SK-N-SH (cell line): ENCODE results near the gene KLHL30. TPM values are rescaled to one million over a fixed set of nuclear protein-coding genes. Genes with fewer than 3 reads are reported as not detected.

ENCODE experiments used
- CTCF ChIA-PET: fragments of 300-600, 350-600 bp; formaldehyde crosslinking; extraction: SDS; loops from one replicate; lab custom pipeline; 2021; lab: Yijun Ruan, JAX
- POLR2A ChIA-PET: fragments of 350-600 bp; sonication (Branson Sonifier 250); formaldehyde crosslinking; extraction: SDS; loops from one replicate; lab custom pipeline; 2020; ENCODE audit warnings: antibody characterized with exemption, inconsistent platforms; lab: Yijun Ruan, JAX
- DNase-seq: peaks from one replicate; pipeline ENCODE4 v3.0.0; 2012
- H2AFZ ChIP-seq: fragments of 200-600 bp; sonication (generic); 2 replicates; pipeline ENCODE4 v1.8.1; 2016; ENCODE audit warnings: antibody characterized with exemption, mild to moderate bottlenecking, low read depth
- H3F3A ChIP-seq: fragments of 200-600 bp; sonication (generic); replicated peaks from 2 replicates; pipeline ENCODE3; 2016; ENCODE audit warnings: antibody characterized with exemption, mild to moderate bottlenecking; ENCODE audit not compliant: insufficient read depth
- H3K27ac ChIP-seq, 2 experiments: fragments of 200-500 bp in 1 of 2; fragments of 200-600 bp in 1 of 2; sonication (Bioruptor generic) in 1 of 2; sonication (generic), shearing (Covaris generic) in 1 of 2; 2 replicates each; pipeline versions ENCODE4 v1.5.1 to v1.6.1; 2014 to 2016; ENCODE audit warnings: low read depth in 2 of 2, inconsistent platforms in 1 of 2, low read length in 1 of 2, mild to moderate bottlenecking in 1 of 2, mixed read lengths in 1 of 2
- H3K27me3 ChIP-seq: fragments of 200-600 bp; sonication (generic), shearing (Covaris generic); 2 replicates; pipeline ENCODE4 v1.6.1; 2016; ENCODE audit warnings: mixed run types; ENCODE audit not compliant: insufficient read depth
- H3K36me3 ChIP-seq, 2 experiments: fragments of 200-500 bp in 1 of 2; fragments of 200-600 bp in 1 of 2; sonication (Bioruptor generic) in 1 of 2; sonication (generic) in 1 of 2; replicated peaks in 1 of 2; 2 replicates each; pipeline versions ENCODE3 to v1.5.1; 2014 to 2016; ENCODE audit warnings: low read length in 1 of 2, mild to moderate bottlenecking in 1 of 2; ENCODE audit not compliant: insufficient read depth in 2 of 2, control insufficient read depth in 1 of 2
- H3K4me1 ChIP-seq, 2 experiments: fragments of 200-500 bp in 1 of 2; fragments of 200-600 bp in 1 of 2; sonication (Bioruptor generic) in 1 of 2; sonication (generic), shearing (Covaris generic) in 1 of 2; 2 replicates each; pipeline versions ENCODE4 v1.5.1 to v1.6.1; 2014 to 2016; ENCODE audit warnings: low read depth in 1 of 2, low read length in 1 of 2, mixed run types in 1 of 2; ENCODE audit not compliant: insufficient read depth in 2 of 2, control insufficient read depth in 1 of 2
- H3K4me2 ChIP-seq: fragments of 200-600 bp; sonication (generic), shearing (Covaris generic); 2 replicates; pipeline ENCODE4 v1.6.1; 2017; ENCODE audit warnings: mixed run types
- H3K4me3 ChIP-seq, 2 experiments: fragments of 200-500 bp in 1 of 2; fragments of 200-600 bp in 1 of 2; sonication (Bioruptor generic) in 1 of 2; sonication (generic), shearing (Covaris generic) in 1 of 2; 2 replicates each; pipeline versions ENCODE4 v1.5.1 to v1.8.1; 2014 to 2016; ENCODE audit warnings: low read depth in 2 of 2, inconsistent platforms in 1 of 2, low read length in 1 of 2, mild to moderate bottlenecking in 1 of 2, mixed read lengths in 1 of 2, moderate library complexity in 1 of 2
- H3K79me2 ChIP-seq: fragments of 200-600 bp; sonication (generic); 2 replicates; pipeline ENCODE4 v1.8.1; 2017; ENCODE audit warnings: mild to moderate bottlenecking; ENCODE audit not compliant: insufficient read depth
- H3K9ac ChIP-seq: fragments of 200-600 bp; sonication (generic); 2 replicates; pipeline ENCODE4 v1.6.1; 2017; ENCODE audit warnings: mixed run types
- H3K9me2 ChIP-seq: fragments of 200-600 bp; sonication (generic); 2 replicates; pipeline ENCODE4 v1.6.1; 2017; ENCODE audit warnings: mixed run types
- H3K9me3 ChIP-seq: fragments of 200-600 bp; sonication (generic); 2 replicates; pipeline ENCODE4 v1.6.1; 2017; ENCODE audit warnings: mixed run types, mild to moderate bottlenecking, moderate library complexity
- H4K20me1 ChIP-seq: fragments of 200-600 bp; sonication (generic); 2 replicates; pipeline ENCODE4 v1.6.1; 2017; ENCODE audit warnings: mild to moderate bottlenecking, mixed run types; ENCODE audit not compliant: insufficient read depth
- ELF1 ChIP-seq: IDR thresholded peaks from 2 replicates; pipeline ENCODE4 v1.4.0; 2012
- EP300 ChIP-seq, 2 experiments: IDR thresholded peaks; 2 replicates each; pipeline versions ENCODE4 v1.4.0 to v1.6.1; 2012; ENCODE audit warnings: borderline replicate concordance in 1 of 2, low read depth in 1 of 2, low read length in 1 of 2
- EZH2phosphoT487 ChIP-seq: fragments of 200-600 bp; sonication (generic); IDR thresholded peaks from 2 replicates; pipeline ENCODE4 v1.6.1; 2017; ENCODE audit warnings: low read depth, mixed run types, mild to moderate bottlenecking, antibody characterized with exemption, moderate library complexity, borderline replicate concordance
- FOXJ3 ChIP-seq: sonication (generic); formaldehyde crosslinking; IDR thresholded peaks from 2 replicates; pipeline ENCODE4 v1.5.1; 2020; ENCODE audit warnings: mild to moderate bottlenecking, missing genetic modification reagents
- FOXM1 ChIP-seq: IDR thresholded peaks from 2 replicates; pipeline ENCODE4 v1.4.0; 2012; ENCODE audit warnings: low read depth, mild to moderate bottlenecking
- GABPA ChIP-seq: IDR thresholded peaks from 2 replicates; pipeline ENCODE4 v1.4.0; 2012; ENCODE audit warnings: low read depth, mild to moderate bottlenecking
- GATA2 ChIP-seq: sonication (generic); formaldehyde crosslinking; IDR thresholded peaks from 2 replicates; pipeline ENCODE4 v1.5.0; 2020; ENCODE audit warnings: mild to moderate bottlenecking, missing genetic modification reagents
- MEF2A ChIP-seq: IDR thresholded peaks from 2 replicates; pipeline ENCODE4 v1.4.0; 2012; ENCODE audit warnings: low read depth, borderline replicate concordance
- MXI1 ChIP-seq: IDR thresholded peaks from 2 replicates; pipeline ENCODE4 v1.6.1; 2012; ENCODE audit warnings: mild to moderate bottlenecking, low read depth, low read length, improper control_type of control experiment
- NFIC ChIP-seq: IDR thresholded peaks from 2 replicates; pipeline ENCODE4 v1.4.0; 2012; ENCODE audit warnings: borderline replicate concordance
- POLR2AphosphoS5 ChIP-seq: IDR thresholded peaks from 2 replicates; pipeline ENCODE4 v1.6.1; 2012; ENCODE audit warnings: low read depth, low read length
- RAD21 ChIP-seq: IDR thresholded peaks from 2 replicates; pipeline ENCODE4 v1.6.1; 2012; ENCODE audit warnings: mild to moderate bottlenecking, low read length
- RCOR1 ChIP-seq: fragments of 150-350 bp; IDR thresholded peaks from 2 replicates; pipeline ENCODE4 v1.6.1; 2017; ENCODE audit warnings: antibody characterized with exemption, low read length
- RFX5 ChIP-seq: IDR thresholded peaks from 2 replicates; pipeline ENCODE4 v1.6.1; 2012; ENCODE audit warnings: mild to moderate bottlenecking, improper control_type of control experiment, low read length
- SMC3 ChIP-seq: IDR thresholded peaks from 2 replicates; pipeline ENCODE4 v1.6.1; 2012; ENCODE audit warnings: low read depth, low read length, improper control_type of control experiment
- YY1 ChIP-seq: IDR thresholded peaks from 2 replicates; pipeline ENCODE4 v1.4.0; 2012; ENCODE audit warnings: low read depth, mild to moderate bottlenecking
- WGBS: methylation state at CpG from one replicate; pipeline ENCODE4 v1.1.6; 2017; ENCODE audit warnings: low lambda C conversion rate; 5-methylcytosine and 5-hydroxymethylcytosine counted together
- polyA plus RNA-seq, 3 experiments: library from polyadenylated mRNA; depleted of rRNA; stranded (reverse); fragments of >200 nt; gene quantifications; 2 replicates each; pipeline ENCODE4 v1.2.3, GENCODE V29; 2012
- TF ChIP-seq, protein P1 (sequence below): IDR thresholded peaks from 2 replicates; pipeline ENCODE4 v1.4.0; 2012; ENCODE audit warnings: low read depth
- TF ChIP-seq, protein P2 (sequence below): IDR thresholded peaks from 2 replicates; pipeline ENCODE4 v1.4.0; 2012; ENCODE audit warnings: low read depth, borderline replicate concordance

The KLHL30 gene
- polyA plus RNA-seq, 1 of the 3 experiments (the other 2 are of a cell fraction): not detected

DNA sequence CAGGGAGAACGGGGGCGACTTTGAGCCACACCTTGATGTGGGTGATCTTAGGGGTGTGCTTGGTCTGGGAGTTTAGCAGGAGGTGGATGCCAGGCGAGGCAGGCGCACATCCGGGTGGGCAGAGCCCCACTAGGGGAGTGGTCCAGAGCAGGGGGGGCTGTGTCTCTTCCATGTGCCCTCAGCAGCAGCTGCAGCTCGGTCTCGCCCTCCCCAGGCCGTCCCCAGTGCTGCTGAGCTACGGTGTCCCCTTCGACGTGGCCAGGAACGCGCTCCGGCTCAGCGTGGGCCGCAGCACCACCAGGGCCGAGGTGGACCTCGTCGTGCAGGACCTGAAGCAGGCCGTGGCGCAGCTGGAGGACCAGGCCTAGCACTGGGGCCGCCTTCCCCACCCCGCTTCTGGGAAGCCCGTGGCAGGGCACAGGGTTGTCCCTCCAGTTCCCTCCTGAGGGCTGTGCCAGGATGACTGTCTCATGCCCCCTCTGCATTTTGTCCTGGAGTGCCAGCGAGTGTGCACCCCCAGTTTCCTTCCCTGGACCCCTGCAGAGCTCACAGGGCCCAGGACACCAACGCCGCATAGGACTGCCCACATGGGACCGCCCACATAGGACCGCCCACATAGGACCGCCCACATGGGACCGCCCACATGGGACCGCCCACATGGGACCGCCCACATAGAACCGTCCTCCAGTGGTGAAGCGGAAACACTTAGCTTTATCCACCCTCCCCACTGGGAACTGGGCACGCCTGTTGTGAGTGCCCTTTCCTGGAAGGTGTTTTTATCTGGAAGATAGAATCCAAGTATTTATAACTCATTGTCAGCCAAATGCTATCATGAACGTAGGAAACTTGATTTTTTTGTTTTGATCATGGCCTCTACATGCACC lies 40.2 kb upstream of the KLHL30 start (continued):
- TF ChIP-seq, protein P1, sequence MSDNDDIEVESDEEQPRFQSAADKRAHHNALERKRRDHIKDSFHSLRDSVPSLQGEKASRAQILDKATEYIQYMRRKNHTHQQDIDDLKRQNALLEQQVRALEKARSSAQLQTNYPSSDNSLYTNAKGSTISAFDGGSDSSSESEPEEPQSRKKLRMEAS: no peak
- TF ChIP-seq, all 33 proteins: peak for 0

DNA sequence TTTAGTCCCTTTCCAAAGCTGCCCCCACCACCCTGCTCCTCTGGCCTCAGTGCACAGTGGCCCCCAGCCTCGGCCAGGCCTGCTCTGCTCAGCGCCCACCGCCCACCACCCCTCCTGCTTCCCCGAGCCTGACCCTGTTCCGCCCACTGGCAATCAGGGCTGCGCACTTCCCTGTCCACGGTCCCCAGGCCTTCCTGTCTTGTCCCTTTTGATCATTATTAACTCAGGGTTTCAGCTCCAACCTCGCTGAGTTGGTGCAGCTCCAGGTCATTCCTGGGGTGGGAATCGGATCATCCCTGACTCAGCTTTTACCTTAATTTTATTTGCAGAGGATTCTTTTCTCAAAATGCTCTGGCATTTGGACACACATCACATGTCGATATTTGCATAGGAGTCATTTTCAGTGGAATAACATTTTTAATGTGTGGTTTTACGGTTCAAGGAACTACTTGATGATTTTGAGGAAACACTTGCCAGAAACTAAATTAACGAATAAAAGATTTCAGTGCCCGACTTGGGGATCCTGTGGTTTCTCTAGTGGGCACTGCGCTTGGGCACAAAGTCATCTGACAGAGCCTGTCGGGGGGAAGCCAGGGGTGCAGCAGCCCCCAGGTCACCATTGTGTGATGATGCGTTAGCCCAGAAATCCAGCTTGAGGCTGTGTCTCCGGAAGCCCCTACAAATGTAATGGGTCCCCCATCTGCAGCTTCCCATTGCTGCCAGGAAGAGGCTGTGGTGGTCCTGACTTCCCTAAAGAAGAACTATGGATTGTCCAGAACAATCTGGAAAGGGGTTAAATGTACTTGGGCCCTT lies 39.4 kb upstream of the KLHL30 start:
- H3K9me2 ChIP-seq: no peaks in the 10 kb centered on the region
- H3F3A ChIP-seq: no peaks in the 10 kb centered on the region
- H4K20me1 ChIP-seq: no peaks in the 10 kb centered on the region
- 91% methylated on average over 15 of the region's 17 CpGs for WGBS
- H3K79me2 ChIP-seq: no peaks in the 10 kb centered on the region
- H2AFZ ChIP-seq: no peak overlapping the region
- peaks cover 3 to 7% of the 10 kb centered on the region in 2 experiments; a peak in 2 of 4 replicates for H3K4me1 ChIP-seq
- H3K36me3 ChIP-seq: no peaks in the 10 kb centered on the region
- H3K9ac ChIP-seq: no peak overlapping the region
- CTCF ChIA-PET: interaction anchor here (0.8 to 1.0 kb wide), 4 partner anchors 9 to 587 kb away, joined by 3 read pairs; no protein-coding TSS in a partner anchor
- no peaks in the 10 kb centered on the region for H3K27me3 ChIP-seq
- H3K4me3 ChIP-seq: no peak overlapping the region
- H3K27ac ChIP-seq: no peak overlapping the region; a peak in 1 of 4 replicates
- no peak overlapping the region for H3K4me2 ChIP-seq
- peak; percentile 43 for DNase-seq
- POLR2A ChIA-PET: interaction anchor here (1.3 kb wide), 1 partner anchor 10 kb away, joined by 4 read pairs; no protein-coding TSS in a partner anchor
- H3K9me3 ChIP-seq: no peaks in the 10 kb centered on the region
- TF ChIP-seq NFIC (no peak), POLR2AphosphoS5 (no peak), MXI1 (no peak), YY1 (no peak), RCOR1 (no peak), FOXJ3 (no peak), MEF2A (no peak), RFX5 (no peak), FOXM1 (no peak)
- TF ChIP-seq, protein P2, sequence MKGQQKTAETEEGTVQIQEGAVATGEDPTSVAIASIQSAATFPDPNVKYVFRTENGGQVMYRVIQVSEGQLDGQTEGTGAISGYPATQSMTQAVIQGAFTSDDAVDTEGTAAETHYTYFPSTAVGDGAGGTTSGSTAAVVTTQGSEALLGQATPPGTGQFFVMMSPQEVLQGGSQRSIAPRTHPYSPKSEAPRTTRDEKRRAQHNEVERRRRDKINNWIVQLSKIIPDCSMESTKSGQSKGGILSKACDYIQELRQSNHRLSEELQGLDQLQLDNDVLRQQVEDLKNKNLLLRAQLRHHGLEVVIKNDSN: no peak

DNA sequence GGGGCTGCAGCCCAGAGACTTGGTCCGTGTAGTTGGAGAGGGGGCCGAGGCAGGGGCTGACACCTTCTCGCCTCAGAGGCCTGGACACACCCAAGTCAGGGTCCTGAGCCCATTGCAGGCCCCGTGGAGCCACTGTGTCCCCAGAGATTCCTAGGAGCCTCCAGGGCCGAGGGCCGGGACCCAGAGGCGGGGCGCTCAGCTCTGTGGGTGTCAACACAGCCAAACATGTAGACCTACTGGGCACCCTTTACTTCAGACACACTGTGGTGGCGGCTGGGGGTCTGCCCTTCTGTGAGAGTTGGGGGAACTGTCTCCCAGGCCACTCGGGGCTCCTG lies 38.8 kb upstream of the KLHL30 start:
- H2AFZ ChIP-seq: no peak overlapping the region
- DNase-seq: peak; percentile 25
- H3K79me2 ChIP-seq: no peaks in the 10 kb centered on the region
- H3K9ac ChIP-seq: no peak overlapping the region
- no peak overlapping the region; a peak in 1 of 4 replicates for H3K27ac ChIP-seq
- peaks cover 3 to 7% of the 10 kb centered on the region in 2 experiments; a peak in 2 of 4 replicates for H3K4me1 ChIP-seq
- no peaks in the 10 kb centered on the region for H3F3A ChIP-seq
- 96% methylated on average over 4 of the region's 10 CpGs for WGBS
- H3K27me3 ChIP-seq: no peaks in the 10 kb centered on the region
- H3K36me3 ChIP-seq: no peaks in the 10 kb centered on the region
- no peaks in the 10 kb centered on the region for H3K9me2 ChIP-seq
- no peak overlapping the region for H3K4me3 ChIP-seq
- H4K20me1 ChIP-seq: no peaks in the 10 kb centered on the region
- H3K9me3 ChIP-seq: no peaks in the 10 kb centered on the region
- TF ChIP-seq SMC3: no peak
- no peak for TF ChIP-seq RAD21
- no peak for TF ChIP-seq GABPA
- no peak for TF ChIP-seq POLR2AphosphoS5
- no peak for TF ChIP-seq FOXJ3
- TF ChIP-seq ELF1: no peak
- no peak for TF ChIP-seq EZH2phosphoT487
- TF ChIP-seq GATA2: no peak
- no peak for TF ChIP-seq EP300 (IDR thresholded peaks at IDR 0.05; ENCODE audit: borderline replicate concordance in 1 of 2, low read depth in 1 of 2, low read length in 1 of 2)
- TF ChIP-seq RCOR1: no peak
- TF ChIP-seq, all 33 proteins: peak for 0
- no peak overlapping the region for H3K4me2 ChIP-seq
- POLR2A ChIA-PET: no interaction called here
- CTCF ChIA-PET: no interaction called here
